SU-DHL-6 (cell line): ENCODE results near the gene TNN.

Source experiments
- H2AFZ ChIP-seq: fragments of 200-600 bp; sonication (generic); 2 replicates; pipeline ENCODE4 v1.6.1; 2014; ENCODE audit warnings: low read depth, mild to moderate bottlenecking, moderate library complexity, mixed read lengths, antibody characterized with exemption, low read length; ENCODE audit not compliant: severe bottlenecking
- H3F3A ChIP-seq: fragments of 200-600 bp; shearing (Covaris generic); 2 replicates; pipeline ENCODE4 v1.6.0; 2016; ENCODE audit warnings: antibody characterized with exemption, mild to moderate bottlenecking; ENCODE audit not compliant: insufficient read depth
- H3K27ac ChIP-seq: fragments of 200-600 bp; sonication (generic); 2 replicates; pipeline ENCODE4 v1.5.1; 2016; ENCODE audit warnings: low read depth, mild to moderate bottlenecking, low read length, moderate library complexity, mixed read lengths
- H3K27me3 ChIP-seq: fragments of 200-600 bp; sonication (generic), shearing (Covaris generic); 2 replicates; pipeline ENCODE4 v1.6.0; 2014; ENCODE audit warnings: mild to moderate bottlenecking, low read length
- H3K36me3 ChIP-seq: fragments of 200-600 bp; sonication (generic); 2 replicates; pipeline ENCODE4 v1.6.1; 2014; ENCODE audit warnings: mild to moderate bottlenecking, low read length, mixed read lengths
- H3K4me2 ChIP-seq: fragments of 300-600, 200-600 bp; shearing (Covaris generic), sonication (generic); 2 replicates; pipeline ENCODE4 v1.6.0; 2014; ENCODE audit warnings: low read length, low read depth, mild to moderate bottlenecking; ENCODE audit not compliant: poor library complexity, severe bottlenecking
- H3K4me3 ChIP-seq: fragments of 200-600 bp; sonication (generic); 2 replicates; pipeline ENCODE4 v1.5.1; 2014; ENCODE audit warnings: antibody characterized with exemption, low read length, mild to moderate bottlenecking, mixed read lengths; ENCODE audit not compliant: insufficient read depth, poor library complexity, severe bottlenecking
- H3K79me2 ChIP-seq: fragments of 200-600 bp; sonication (generic); 2 replicates; pipeline ENCODE4 v1.6.1; 2014; ENCODE audit warnings: mild to moderate bottlenecking, low read length, moderate library complexity; ENCODE audit not compliant: insufficient read depth
- H3K9ac ChIP-seq: fragments of 200-600 bp; sonication (generic); 2 replicates; pipeline ENCODE4 v1.7.0; 2014; ENCODE audit warnings: mild to moderate bottlenecking, low read length
- H3K9me2 ChIP-seq: fragments of 200-600 bp; sonication (generic); replicated peaks from 2 replicates; pipeline ENCODE4 v1.6.1; 2014; ENCODE audit warnings: low read length; ENCODE audit not compliant: insufficient read depth
- H3K9me3 ChIP-seq: fragments of 200-600 bp; sonication (generic); 2 replicates; pipeline ENCODE4 v1.6.1; 2014; ENCODE audit warnings: low read length, mixed read lengths; ENCODE audit not compliant: insufficient read depth
- H4K20me1 ChIP-seq: fragments of 200-600 bp; sonication (generic); 2 replicates; pipeline ENCODE4 v1.6.1; 2014; ENCODE audit warnings: low read depth, mild to moderate bottlenecking, antibody characterized with exemption, low read length, moderate library complexity, mixed read lengths
- CTCF ChIP-seq: fragments of 200-600 bp; sonication (generic); IDR thresholded peaks from one replicate; pipeline ENCODE4 v1.5.1; 2017; ENCODE audit warnings: antibody characterized with exemption, mild to moderate bottlenecking, low read length, moderate library complexity; ENCODE audit not compliant: insufficient read depth, poor library complexity, severe bottlenecking
- EZH2phosphoT487 ChIP-seq: fragments of 200-600 bp; sonication (generic), shearing (Covaris generic); conservative IDR thresholded peaks from 2 replicates; pipeline ENCODE4 v1.6.1; 2018; ENCODE audit warnings: mild to moderate bottlenecking, antibody characterized with exemption, low read length, moderate library complexity, mixed read lengths

The TNN gene

GRCh38 chr1:175094626-175095025, 27.0 kb downstream of the TNN start:
- TF ChIP-seq CTCF, result no peak
- no peaks in the 10 kb centered on the region for H4K20me1 ChIP-seq
- H3K79me2 ChIP-seq, result no peaks in the 10 kb centered on the region
- no peaks in the 10 kb centered on the region for H3K27me3 ChIP-seq
- H3K9ac ChIP-seq, result no peak overlapping the region
- H3K9me2 ChIP-seq, result no peaks in the 10 kb centered on the region
- H3K36me3 ChIP-seq, result no peaks in the 10 kb centered on the region
- H2AFZ ChIP-seq, result no peak overlapping the region
- H3K4me2 ChIP-seq, result no peak overlapping the region
- no peak overlapping the region for H3K4me3 ChIP-seq
- H3F3A ChIP-seq, result no peaks in the 10 kb centered on the region
- no peaks in the 10 kb centered on the region for H3K9me3 ChIP-seq
- no peak overlapping the region for H3K27ac ChIP-seq

- no peaks in the 10 kb centered on the region for H3K27me3 ChIP-seq
- no peak overlapping the region for H3K9ac ChIP-seq
- H4K20me1 ChIP-seq, result no peaks in the 10 kb centered on the region
- no peak overlapping the region for H2AFZ ChIP-seq
- no peak overlapping the region for H3K4me2 ChIP-seq
- H3F3A ChIP-seq, result no peaks in the 10 kb centered on the region
- no peak overlapping the region for H3K4me3 ChIP-seq
- no peaks in the 10 kb centered on the region for H3K9me3 ChIP-seq
- no peaks in the 10 kb centered on the region for H3K36me3 ChIP-seq
- TF ChIP-seq EZH2phosphoT487 (no peak), CTCF (no peak)
- no peaks in the 10 kb centered on the region for H3K79me2 ChIP-seq
- no peaks in the 10 kb centered on the region for H3K9me2 ChIP-seq
- H3K27ac ChIP-seq, result no peak overlapping the region
Observed at GRCh38 chr1:175095069-175095468, 27.4 kb downstream of the TNN start.

DNA sequence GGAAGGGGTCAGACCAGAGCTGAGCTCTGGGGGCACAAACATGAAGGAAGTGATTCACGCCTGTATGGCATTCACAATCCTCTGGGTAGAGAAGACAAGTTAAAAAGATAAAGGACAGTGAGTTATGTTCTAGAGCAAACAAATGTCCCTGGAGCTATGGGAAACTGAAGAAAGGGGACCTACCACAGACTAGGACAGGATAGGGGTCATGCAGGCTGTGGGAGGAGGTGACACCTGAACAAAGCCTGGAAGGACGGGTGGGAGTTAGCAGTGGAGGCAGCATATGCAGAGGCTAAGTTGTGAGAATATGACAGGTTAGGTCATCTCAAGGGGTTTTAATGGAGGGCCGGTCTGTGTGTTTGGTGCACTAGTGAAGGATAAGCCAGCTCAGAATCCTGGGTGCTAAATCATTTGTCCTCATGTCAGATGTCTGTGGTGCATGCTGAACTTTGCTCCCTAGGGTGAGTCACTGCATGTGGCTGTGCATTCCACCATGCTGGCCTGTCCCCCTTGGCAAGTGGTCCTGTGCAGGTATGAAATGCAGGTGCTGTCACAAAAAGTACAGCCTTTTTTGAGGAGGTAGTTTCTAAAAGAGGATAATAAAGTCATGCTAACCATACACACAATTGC, 28.5 kb downstream of the TNN start:
- Histone ChIP-seq H2AFZ (no peak overlapping the region), H3K27ac (no peak overlapping the region), H3K4me2 (no peak overlapping the region), H3K27me3 (no peaks in the 10 kb centered on the region), H3K4me3 (no peak overlapping the region), H3F3A (no peaks in the 10 kb centered on the region), H4K20me1 (no peaks in the 10 kb centered on the region), H3K9me2 (no peaks in the 10 kb centered on the region), H3K36me3 (no peaks in the 10 kb centered on the region), H3K9ac (no peak overlapping the region), H3K79me2 (no peaks in the 10 kb centered on the region), H3K9me3 (no peaks in the 10 kb centered on the region)
- no peak for TF ChIP-seq EZH2phosphoT487
- no peak for TF ChIP-seq CTCF
